ENCODE measurements around the gene ZNF620.
"Not testable (repeated sequence)": the region's sequence is repeated elsewhere in the genome, so short reads cannot be mapped to it uniquely, and the experiment has no call there.

ZNF620 gene

GRCh38 chr3:40505599-40506462 lies at the start of gene ZNF620:
TSS of gene ZNF620 (plus strand) at chr3:40506039. CDS start at chr3:40506353, 314 bp downstream.
- DNase-seq (ENCODE audit: low read depth), result peak; percentile 10

- DNase-seq (ENCODE audit: low read depth), result no peak
Measured at GRCh38 chr3:40456279-40456939, 49.4 kb upstream of the ZNF620 start.

GRCh38 chr3:40456940-40457823 lies 48.7 kb upstream of the ZNF620 start, which contains the start of gene RPL14:
TSS of gene RPL14 (plus strand) at chr3:40457339. CDS start at chr3:40457472, 133 bp downstream.
- DNase-seq (ENCODE audit: low read depth), result peak; percentile 90

- DNase-seq (ENCODE audit: low read depth), result no peak
Measured at GRCh38 chr3:40458473-40458872, 47.4 kb upstream of the ZNF620 start.

GRCh38 chr3:40460481-40460880 lies 45.4 kb upstream of the ZNF620 start:
- not testable (repeated sequence) for DNase-seq (ENCODE audit: low read depth)

- no peak for DNase-seq (ENCODE audit: low read depth)
Measured at GRCh38 chr3:40461161-40461560, 44.7 kb upstream of the ZNF620 start.

- not testable (repeated sequence) for DNase-seq (ENCODE audit: low read depth)
Measured at GRCh38 chr3:40462838-40463237, 43.0 kb upstream of the ZNF620 start.

- no peak for DNase-seq (ENCODE audit: low read depth)
Measured at GRCh38 chr3:40463579-40463978, 42.3 kb upstream of the ZNF620 start.

GRCh38 chr3:40464339-40465110 lies 41.3 kb upstream of the ZNF620 start:
- DNase-seq (ENCODE audit: low read depth), result no peak

- DNase-seq (ENCODE audit: low read depth), result no peak
Measured at GRCh38 chr3:40465111-40465407, 40.8 kb upstream of the ZNF620 start.

- DNase-seq (ENCODE audit: low read depth), result no peak
Measured at GRCh38 chr3:40465456-40465855, 40.4 kb upstream of the ZNF620 start.

- no peak for DNase-seq (ENCODE audit: low read depth)
Measured at GRCh38 chr3:40468018-40468417, 37.8 kb upstream of the ZNF620 start.

GRCh38 chr3:40470701-40471100 lies 35.1 kb upstream of the ZNF620 start:
- no peak for DNase-seq (ENCODE audit: low read depth)

- peak; percentile 21 for DNase-seq (ENCODE audit: low read depth)
Measured at GRCh38 chr3:40476478-40477470, 29.1 kb upstream of the ZNF620 start, which contains the start of gene ZNF619. TSS of gene ZNF619 (plus strand) at chr3:40477122. CDS start at chr3:40477980, 858 bp downstream.

GRCh38 chr3:40477666-40478065 lies 28.2 kb upstream of the ZNF620 start:
- no peak for DNase-seq (ENCODE audit: low read depth)

GRCh38 chr3:40487172-40487571 lies 18.7 kb upstream of the ZNF620 start:
- no peak for DNase-seq (ENCODE audit: low read depth)

GRCh38 chr3:40490916-40491315 lies 14.9 kb upstream of the ZNF620 start:
- no peak for DNase-seq (ENCODE audit: low read depth)

- DNase-seq (ENCODE audit: low read depth), result no peak
Measured at GRCh38 chr3:40494698-40495097, 11.1 kb upstream of the ZNF620 start.

- DNase-seq (ENCODE audit: low read depth), result no peak
Measured at GRCh38 chr3:40497288-40497687, 8.6 kb upstream of the ZNF620 start.

- DNase-seq (ENCODE audit: low read depth), result no peak
Measured at GRCh38 chr3:40499952-40500351, 5.9 kb upstream of the ZNF620 start.

Measured in stimulated activated CD8-positive, alpha-beta memory T cell treated with anti-CD3 and anti-CD28 coated beads, Interleukin-15, amount 100 ng/mL, for 1 hour (primary cell).